Measurements from ENCODE around the gene IAH1.

DNA sequence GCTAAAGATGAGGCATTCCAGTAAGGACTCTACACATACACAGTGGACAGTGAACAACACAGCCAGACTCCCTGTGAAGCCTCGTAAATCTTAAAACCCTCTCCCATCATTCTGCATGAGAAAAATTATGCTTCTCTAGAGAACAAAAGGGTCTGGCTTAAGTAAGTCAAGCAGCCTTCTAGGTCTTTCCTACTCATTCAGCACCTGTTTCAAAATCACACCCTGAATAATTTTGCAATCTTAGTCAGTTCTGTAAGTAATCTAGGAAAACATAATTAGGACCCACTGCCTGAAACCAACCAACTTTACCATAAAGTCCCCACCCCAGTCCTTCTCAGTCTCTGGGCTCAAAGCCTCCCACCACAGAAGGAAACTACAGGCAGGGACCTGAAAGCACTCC is 19.7 kb downstream of the IAH1 start:
- TF ChIP-seq, protein P1, sequence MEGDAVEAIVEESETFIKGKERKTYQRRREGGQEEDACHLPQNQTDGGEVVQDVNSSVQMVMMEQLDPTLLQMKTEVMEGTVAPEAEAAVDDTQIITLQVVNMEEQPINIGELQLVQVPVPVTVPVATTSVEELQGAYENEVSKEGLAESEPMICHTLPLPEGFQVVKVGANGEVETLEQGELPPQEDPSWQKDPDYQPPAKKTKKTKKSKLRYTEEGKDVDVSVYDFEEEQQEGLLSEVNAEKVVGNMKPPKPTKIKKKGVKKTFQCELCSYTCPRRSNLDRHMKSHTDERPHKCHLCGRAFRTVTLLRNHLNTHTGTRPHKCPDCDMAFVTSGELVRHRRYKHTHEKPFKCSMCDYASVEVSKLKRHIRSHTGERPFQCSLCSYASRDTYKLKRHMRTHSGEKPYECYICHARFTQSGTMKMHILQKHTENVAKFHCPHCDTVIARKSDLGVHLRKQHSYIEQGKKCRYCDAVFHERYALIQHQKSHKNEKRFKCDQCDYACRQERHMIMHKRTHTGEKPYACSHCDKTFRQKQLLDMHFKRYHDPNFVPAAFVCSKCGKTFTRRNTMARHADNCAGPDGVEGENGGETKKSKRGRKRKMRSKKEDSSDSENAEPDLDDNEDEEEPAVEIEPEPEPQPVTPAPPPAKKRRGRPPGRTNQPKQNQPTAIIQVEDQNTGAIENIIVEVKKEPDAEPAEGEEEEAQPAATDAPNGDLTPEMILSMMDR (conservative IDR thresholded peaks at IDR 0.05; ENCODE audit: low read depth, low read length) = no peak
- no peak for TF ChIP-seq EZH2 (IDR thresholded peaks at IDR 0.05; ENCODE audit: low read length, unreplicated experiment)
